Gastrocnemius medialis (tissue), 4 donors: ENCODE data around the gene AFG3L2.

Source experiments
- POLR2A ChIP-seq, 2 donors: fragments of 450-650 bp; IDR thresholded peaks; one replicate each; pipeline ENCODE4 v1.6.1; 2017; ENCODE audit warnings: antibody characterized with exemption in 2 of 2, mild to moderate bottlenecking in 2 of 2, moderate library complexity in 2 of 2
- TF ChIP-seq, protein P1 (sequence below), 5 experiments: fragments of 450-650 bp in 3 of 5; fragments of 200-600 bp in 2 of 5; sonication (generic) in 2 of 5; IDR thresholded peaks in 4 of 5; conservative IDR thresholded peaks in 1 of 5; 1 replicate in 4 of 5; 2 replicates in 1 of 5; pipeline ENCODE4 v1.5.1; 2016 to 2019; ENCODE audit warnings: antibody characterized with exemption in 5 of 5, mild to moderate bottlenecking in 3 of 5, moderate library complexity in 3 of 5

DNA sequence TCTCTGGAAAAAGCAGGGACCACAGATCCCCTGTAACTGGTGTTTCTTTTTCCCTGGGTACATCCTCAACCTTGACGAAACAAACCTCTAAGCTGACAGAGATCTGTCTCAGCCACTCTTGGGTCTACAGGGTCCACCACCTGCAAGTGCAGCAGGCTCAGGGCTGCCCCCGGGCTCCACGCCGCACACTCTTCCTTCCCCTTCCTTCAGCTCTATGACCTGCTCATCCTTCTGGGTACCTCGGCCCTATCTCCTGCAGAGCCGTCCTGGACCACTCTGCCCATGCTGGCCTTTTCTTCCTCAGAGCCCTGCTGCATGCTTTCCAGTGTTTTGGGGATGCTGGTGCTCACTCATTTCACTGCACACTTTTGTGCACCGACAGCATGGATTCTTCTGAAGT is 41.5 kb downstream of the AFG3L2 start:
- TF ChIP-seq, protein P1, sequence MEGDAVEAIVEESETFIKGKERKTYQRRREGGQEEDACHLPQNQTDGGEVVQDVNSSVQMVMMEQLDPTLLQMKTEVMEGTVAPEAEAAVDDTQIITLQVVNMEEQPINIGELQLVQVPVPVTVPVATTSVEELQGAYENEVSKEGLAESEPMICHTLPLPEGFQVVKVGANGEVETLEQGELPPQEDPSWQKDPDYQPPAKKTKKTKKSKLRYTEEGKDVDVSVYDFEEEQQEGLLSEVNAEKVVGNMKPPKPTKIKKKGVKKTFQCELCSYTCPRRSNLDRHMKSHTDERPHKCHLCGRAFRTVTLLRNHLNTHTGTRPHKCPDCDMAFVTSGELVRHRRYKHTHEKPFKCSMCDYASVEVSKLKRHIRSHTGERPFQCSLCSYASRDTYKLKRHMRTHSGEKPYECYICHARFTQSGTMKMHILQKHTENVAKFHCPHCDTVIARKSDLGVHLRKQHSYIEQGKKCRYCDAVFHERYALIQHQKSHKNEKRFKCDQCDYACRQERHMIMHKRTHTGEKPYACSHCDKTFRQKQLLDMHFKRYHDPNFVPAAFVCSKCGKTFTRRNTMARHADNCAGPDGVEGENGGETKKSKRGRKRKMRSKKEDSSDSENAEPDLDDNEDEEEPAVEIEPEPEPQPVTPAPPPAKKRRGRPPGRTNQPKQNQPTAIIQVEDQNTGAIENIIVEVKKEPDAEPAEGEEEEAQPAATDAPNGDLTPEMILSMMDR (IDR thresholded peaks at IDR 0.05 in 4 of 5, conservative IDR thresholded peaks at IDR 0.05 in 1 of 5), result no peak
- no peak for TF ChIP-seq POLR2A (IDR thresholded peaks at IDR 0.05)
